HepG2 (cell line): ENCODE results near the gene PBOV1. TPM values are rescaled to one million over a fixed set of nuclear protein-coding genes. Genes with fewer than 3 reads are reported as not detected.
A peak's percentile ranks its signal among the peaks of the same experiment; 100 is the strongest.

Source experiments
- ATAC-seq: fragments of 200-7000 bp; cut with Tn5 transposase; 3 replicates; pipeline ENCODE4 v1.9.1; 2020; ENCODE audit warnings: mild to moderate bottlenecking, moderate library complexity
- BruUV-seq: library from RNA; stranded (reverse); fragments of 400-500 nt; replicated peaks from 2 replicates; lab custom pipeline; 2021; lab: Mats Ljungman, UMichigan
- CTCF ChIA-PET: fragments of 300-600 bp; formaldehyde crosslinking; extraction: SDS; loops from one replicate; lab custom pipeline; 2021; ENCODE audit warnings: low total read pairs, inconsistent platforms, low intra/inter-chr PET ratio; lab: Yijun Ruan, JAX
- POLR2A ChIA-PET: fragments of 350-600 bp; sonication (Branson Sonifier 250); formaldehyde crosslinking; loops from one replicate; lab custom pipeline; 2020; ENCODE audit warnings: antibody characterized with exemption, inconsistent platforms; lab: Yijun Ruan, JAX
- DNase-seq: peaks from one replicate; pipeline ENCODE4 v3.0.0-alpha.2; 2015; ENCODE audit warnings: low spot score
- FAIRE-seq: peaks from 3 replicates; lab custom pipeline; 2011; peaks lifted over from hg19 to GRCh38; lab: Jason Lieb, UNC
- H2AFZ ChIP-seq: one replicate; pipeline ENCODE4 v1.6.1; 2011; ENCODE audit warnings: low read length, inconsistent platforms
- H3K27ac ChIP-seq: fragments of 300-600 bp; 3 replicates; pipeline ENCODE4 v1.8.0; 2011; ENCODE audit warnings: mixed run types, mild to moderate bottlenecking, mixed read lengths, low read length, inconsistent platforms; ENCODE audit not compliant: insufficient read depth; ENCODE audit errors: extremely low read length
- H3K27me3 ChIP-seq, 2 experiments: fragments of 200-600 bp in 1 of 2; 2 replicates in 1 of 2; 3 replicates in 1 of 2; pipeline versions ENCODE4 v1.6.0 to v1.8.0; 2011; ENCODE audit warnings: low read length in 2 of 2, mild to moderate bottlenecking in 2 of 2, moderate library complexity in 2 of 2, inconsistent platforms in 1 of 2; ENCODE audit not compliant: insufficient read depth in 2 of 2, control insufficient read depth in 1 of 2
- H3K36me3 ChIP-seq, 2 experiments: fragments of 200-600 bp in 1 of 2; replicated peaks in 1 of 2; 2 replicates in 1 of 2; 3 replicates in 1 of 2; pipeline versions ENCODE4 v1.5.1 to v1.8.0; 2011; ENCODE audit warnings: low read length in 2 of 2, inconsistent platforms in 1 of 2; ENCODE audit not compliant: insufficient read depth in 2 of 2, control insufficient read depth in 1 of 2
- H3K4me1 ChIP-seq: 2 replicates; pipeline ENCODE4 v1.5.1; 2012; ENCODE audit warnings: low read length, inconsistent platforms; ENCODE audit not compliant: insufficient read depth
- H3K4me2 ChIP-seq: 2 replicates; pipeline ENCODE4 v1.6.0; 2011; ENCODE audit warnings: low read depth, low read length, inconsistent platforms
- H3K4me3 ChIP-seq, 3 experiments: fragments of 200-600 bp in 1 of 3; sonication (generic), shearing (Covaris generic) in 1 of 3; replicated peaks in 1 of 3; 2 replicates each; pipeline ENCODE4 v1.5.1; 2011 to 2016; ENCODE audit warnings: low read length in 3 of 3, inconsistent platforms in 2 of 3, low read depth in 2 of 3, mild to moderate bottlenecking in 2 of 3, control low read depth in 1 of 3, mixed read lengths in 1 of 3; ENCODE audit not compliant: insufficient read depth in 1 of 3
- H3K79me2 ChIP-seq: one replicate; pipeline ENCODE4 v1.6.1; 2011; ENCODE audit warnings: low read length, inconsistent platforms; ENCODE audit not compliant: insufficient read depth
- H3K9ac ChIP-seq: 2 replicates; pipeline ENCODE4 v1.6.0; 2011; ENCODE audit warnings: mild to moderate bottlenecking, low read depth, low read length, inconsistent platforms; ENCODE audit not compliant: insufficient read depth
- H3K9me3 ChIP-seq: 2 replicates; pipeline ENCODE4 v1.5.1; 2012; ENCODE audit warnings: mild to moderate bottlenecking, low read length
- H4K20me1 ChIP-seq: 2 replicates; pipeline ENCODE4 v1.6.0; 2011; ENCODE audit warnings: inconsistent platforms, mild to moderate bottlenecking, low read length, moderate library complexity; ENCODE audit not compliant: insufficient read depth
- BRCA1 ChIP-seq: sonication (generic); formaldehyde crosslinking; IDR thresholded peaks from 2 replicates; pipeline ENCODE4 v1.4.0; 2020; ENCODE audit warnings: missing genetic modification reagents
- GFI1 ChIP-seq: sonication (generic); formaldehyde crosslinking; IDR thresholded peaks from 2 replicates; pipeline ENCODE4 v1.5.0; 2020; ENCODE audit warnings: missing genetic modification reagents, mild to moderate bottlenecking, borderline replicate concordance
- HIVEP1 ChIP-seq: sonication (generic); formaldehyde crosslinking; IDR thresholded peaks from 2 replicates; pipeline ENCODE4 v1.4.0; 2020; ENCODE audit warnings: mild to moderate bottlenecking, missing genetic modification reagents
- KDM3A ChIP-seq: IDR thresholded peaks from 2 replicates; pipeline ENCODE4 v1.6.1; 2018; ENCODE audit warnings: low read depth, missing compliant biosample characterization
- KLF16 ChIP-seq, 2 experiments: sonication (generic) in 1 of 2; formaldehyde crosslinking in 1 of 2; IDR thresholded peaks; 2 replicates each; pipeline versions ENCODE4 v1.6.1 to v1.8.0; 2016 to 2023; ENCODE audit warnings: missing genetic modification reagents in 2 of 2, missing compliant biosample characterization in 1 of 2
- MLLT10 ChIP-seq: sonication (generic); formaldehyde crosslinking; IDR thresholded peaks from 2 replicates; pipeline ENCODE4 v1.4.0; 2020; ENCODE audit warnings: missing genetic modification reagents
- NFE2L1 ChIP-seq: sonication (generic); formaldehyde crosslinking; IDR thresholded peaks from 2 replicates; pipeline ENCODE4 v1.4.0; 2020; ENCODE audit warnings: missing genetic modification reagents, mild to moderate bottlenecking, borderline replicate concordance
- NFIB ChIP-seq: sonication (generic); formaldehyde crosslinking; IDR thresholded peaks from 2 replicates; pipeline ENCODE4 v1.9.0; 2021; ENCODE audit warnings: missing genetic modification reagents, mild to moderate bottlenecking, borderline replicate concordance
- RNF2 ChIP-seq: fragments of 450-650 bp; conservative IDR thresholded peaks from 2 replicates; pipeline ENCODE4 v1.6.1; 2016; ENCODE audit warnings: low read depth
- SALL2 ChIP-seq: sonication (generic); formaldehyde crosslinking; IDR thresholded peaks from 2 replicates; pipeline ENCODE4 v1.8.1; 2023; ENCODE audit warnings: mild to moderate bottlenecking, missing genetic modification reagents, inconsistent platforms
- U2AF2 ChIP-seq: fragments of 200-400 bp; formaldehyde crosslinking; IDR thresholded peaks from 2 replicates; pipeline ENCODE4 v1.6.1; 2017; ENCODE audit warnings: low read depth, mild to moderate bottlenecking, low read length
- ZBTB4 ChIP-seq: sonication (generic); formaldehyde crosslinking; IDR thresholded peaks from 2 replicates; pipeline ENCODE4 v1.4.0; 2020; ENCODE audit warnings: missing genetic modification reagents, mild to moderate bottlenecking, borderline replicate concordance
- ZFP1 ChIP-seq: IDR thresholded peaks from 2 replicates; pipeline ENCODE4 v1.6.1; 2016
- ZMYM2 ChIP-seq: sonication (generic); formaldehyde crosslinking; IDR thresholded peaks from 2 replicates; pipeline ENCODE4 v1.8.0; 2022; ENCODE audit warnings: mild to moderate bottlenecking, missing genetic modification reagents
- ZNF430 ChIP-seq: sonication (generic); formaldehyde crosslinking; IDR thresholded peaks from 2 replicates; pipeline ENCODE4 v1.9.0; 2021; ENCODE audit warnings: mild to moderate bottlenecking, missing genetic modification reagents
- ZNF792 ChIP-seq: IDR thresholded peaks from 2 replicates; pipeline ENCODE4 v1.6.1; 2016
- WGBS: methylation state at CpG from one replicate; pipeline ENCODE4 v1.1.6; 2017; ENCODE audit warnings: low lambda C conversion rate; 5-methylcytosine and 5-hydroxymethylcytosine counted together
- in situ Hi-C: cut with HindIII; loops from 2 replicates; pipeline ENCODE4 v1.10.0; 2017; ENCODE audit warnings: low pct_unique_long_range_greater_than_20kb; ENCODE audit not compliant: extremely low pct_ligation_motif_present
- intact Hi-C: fragments of 100-400 bp; cut with micrococcal nuclease; formaldehyde crosslinking; loops from one replicate; pipeline ENCODE4 v1.10.0; 2022; ENCODE audit not compliant: unreplicated experiment
- polyA plus RNA-seq, 8 experiments: library from polyadenylated mRNA; depleted of rRNA in 3 of 8; stranded (reverse) in 7 of 8; unstranded in 1 of 8; fragments of >200 nt; fragmentation: Illumina TruSeq in 4 of 8; extraction: Trizol in 4 of 8; gene quantifications; 2 replicates each; pipeline versions ENCODE4 v1.2.1 to v1.2.3, GENCODE V29; 2011 to 2016; ENCODE audit warnings: low read depth in 4 of 8, missing spikeins in 1 of 8, mixed read lengths in 1 of 8; ENCODE audit not compliant: insufficient read depth in 1 of 8
- total RNA-seq, 5 experiments: library from RNA; depleted of rRNA; stranded (reverse); fragments of >200 nt; fragmentation: Illumina TruSeq; extraction: Trizol; gene quantifications; 2 replicates each; pipeline ENCODE4 v1.2.3, GENCODE V29; 2016; ENCODE audit warnings: low read depth in 1 of 5
- TF ChIP-seq, protein P1 (sequence below): fragments of 450-650 bp; IDR thresholded peaks from 2 replicates; pipeline ENCODE4 v1.6.1; 2017; ENCODE audit warnings: mild to moderate bottlenecking
- TF ChIP-seq, protein P2 (sequence below): sonication (generic); formaldehyde crosslinking; IDR thresholded peaks from 2 replicates; pipeline ENCODE4 v1.4.0; 2020; ENCODE audit warnings: mild to moderate bottlenecking, low read depth, missing genetic modification reagents

PBOV1 gene
- total and polyA plus RNA-seq, 2 of the 13 experiments (the other 11 are each of a cell fraction or from before 2014, with no cell fraction given), result not detected

DNA sequence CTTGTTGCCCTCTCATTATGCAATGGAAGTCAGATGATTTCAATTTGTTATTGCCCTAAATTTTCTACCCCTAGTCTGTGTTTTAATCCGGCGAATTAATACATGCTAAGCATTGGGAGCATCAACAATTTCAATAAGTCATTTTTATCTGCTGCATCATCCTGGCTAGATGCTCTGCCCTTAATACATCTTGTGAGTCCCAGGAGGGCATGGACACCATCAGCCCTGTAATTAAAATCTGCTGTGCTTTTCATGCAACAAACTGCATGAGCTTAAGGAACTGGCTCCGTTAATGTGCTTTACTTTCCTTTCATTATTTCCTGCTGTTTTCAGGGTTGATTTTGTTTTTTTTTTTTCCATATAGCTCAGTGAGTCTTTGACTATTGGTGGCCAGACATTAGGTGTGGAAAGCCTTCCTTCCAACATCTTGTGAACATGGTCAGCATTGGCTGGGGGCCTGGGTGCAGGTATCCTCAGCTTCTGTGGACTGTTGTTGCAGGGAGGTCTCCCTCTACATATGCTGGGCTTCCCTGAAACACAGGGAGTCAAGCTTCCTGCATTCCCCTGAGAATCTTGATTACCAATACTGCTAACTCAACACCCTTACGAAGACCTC, 8.5 kb upstream of the PBOV1 start:
- ChIA-PET CTCF (no interaction called here), POLR2A (interaction anchor here (1.1 kb wide), 1 partner anchor 58 kb away, joined by 5 read pairs; no protein-coding TSS in a partner anchor)
- Histone ChIP-seq H3K9me3 (no peaks in the 10 kb centered on the region), H3K27me3 (no peaks in the 10 kb centered on the region), H4K20me1 (no peaks in the 10 kb centered on the region), H3K4me1 (peaks cover 93% of the 10 kb centered on the region), H3K79me2 (no peaks in the 10 kb centered on the region), H3K9ac (peak overlapping the region; percentile 50), H2AFZ (no peak overlapping the region), H3K4me3 (peak overlapping the region in 2 of 3 experiments; percentile 4 to 41; a peak in 3 of 6 replicates), H3K36me3 (no peaks in the 10 kb centered on the region), H3K4me2 (peak overlapping the region; percentile 70), H3K27ac (peak overlapping the region; percentile 55)
- ATAC-seq (peak; percentile 50), DNase-seq (no peak), FAIRE-seq (no peak)
- intact Hi-C loops (no loop called here), in situ Hi-C loops (no loop called here)
- BruUV-seq, result no TSS peak
- WGBS, result 61% methylated on average over 4 of the region's 4 CpGs
- TF ChIP-seq ZNF792 (CRISPR knock-in tag) (no peak), ZBTB4 (no peak), BRCA1 (CRISPR knock-in tag) (no peak), MLLT10 (no peak), NFIB (0 out of 2 replicates have a peak, but pooled peaks have one; percentile 12), ZFP1 (no peak), SALL2 (CRISPR knock-in tag) (0 out of 2 replicates have a peak, but pooled peaks have one; percentile 5), NFE2L1 (no peak), U2AF2 (no peak), ZNF430 (peak; percentile 80), HIVEP1 (no peak), KDM3A (CRISPR knock-in tag) (no peak), KLF16 (CRISPR knock-in tag; IDR thresholded peaks at IDR 0.05) (no peak), RNF2 (no peak), GFI1 (0 out of 2 replicates have a peak, but pooled peaks have one; percentile 15), ZMYM2 (CRISPR knock-in tag) (peak; percentile 59; the same call in 1 of the 2 replicates)
- TF ChIP-seq, protein P1, sequence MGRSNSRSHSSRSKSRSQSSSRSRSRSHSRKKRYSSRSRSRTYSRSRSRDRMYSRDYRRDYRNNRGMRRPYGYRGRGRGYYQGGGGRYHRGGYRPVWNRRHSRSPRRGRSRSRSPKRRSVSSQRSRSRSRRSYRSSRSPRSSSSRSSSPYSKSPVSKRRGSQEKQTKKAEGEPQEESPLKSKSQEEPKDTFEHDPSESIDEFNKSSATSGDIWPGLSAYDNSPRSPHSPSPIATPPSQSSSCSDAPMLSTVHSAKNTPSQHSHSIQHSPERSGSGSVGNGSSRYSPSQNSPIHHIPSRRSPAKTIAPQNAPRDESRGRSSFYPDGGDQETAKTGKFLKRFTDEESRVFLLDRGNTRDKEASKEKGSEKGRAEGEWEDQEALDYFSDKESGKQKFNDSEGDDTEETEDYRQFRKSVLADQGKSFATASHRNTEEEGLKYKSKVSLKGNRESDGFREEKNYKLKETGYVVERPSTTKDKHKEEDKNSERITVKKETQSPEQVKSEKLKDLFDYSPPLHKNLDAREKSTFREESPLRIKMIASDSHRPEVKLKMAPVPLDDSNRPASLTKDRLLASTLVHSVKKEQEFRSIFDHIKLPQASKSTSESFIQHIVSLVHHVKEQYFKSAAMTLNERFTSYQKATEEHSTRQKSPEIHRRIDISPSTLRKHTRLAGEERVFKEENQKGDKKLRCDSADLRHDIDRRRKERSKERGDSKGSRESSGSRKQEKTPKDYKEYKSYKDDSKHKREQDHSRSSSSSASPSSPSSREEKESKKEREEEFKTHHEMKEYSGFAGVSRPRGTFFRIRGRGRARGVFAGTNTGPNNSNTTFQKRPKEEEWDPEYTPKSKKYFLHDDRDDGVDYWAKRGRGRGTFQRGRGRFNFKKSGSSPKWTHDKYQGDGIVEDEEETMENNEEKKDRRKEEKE, result no peak
- TF ChIP-seq, protein P2, sequence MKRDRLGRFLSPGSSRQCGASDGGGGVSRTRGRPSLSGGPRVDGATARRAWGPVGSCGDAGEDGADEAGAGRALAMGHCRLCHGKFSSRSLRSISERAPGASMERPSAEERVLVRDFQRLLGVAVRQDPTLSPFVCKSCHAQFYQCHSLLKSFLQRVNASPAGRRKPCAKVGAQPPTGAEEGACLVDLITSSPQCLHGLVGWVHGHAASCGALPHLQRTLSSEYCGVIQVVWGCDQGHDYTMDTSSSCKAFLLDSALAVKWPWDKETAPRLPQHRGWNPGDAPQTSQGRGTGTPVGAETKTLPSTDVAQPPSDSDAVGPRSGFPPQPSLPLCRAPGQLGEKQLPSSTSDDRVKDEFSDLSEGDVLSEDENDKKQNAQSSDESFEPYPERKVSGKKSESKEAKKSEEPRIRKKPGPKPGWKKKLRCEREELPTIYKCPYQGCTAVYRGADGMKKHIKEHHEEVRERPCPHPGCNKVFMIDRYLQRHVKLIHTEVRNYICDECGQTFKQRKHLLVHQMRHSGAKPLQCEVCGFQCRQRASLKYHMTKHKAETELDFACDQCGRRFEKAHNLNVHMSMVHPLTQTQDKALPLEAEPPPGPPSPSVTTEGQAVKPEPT, result no peak
